Left lung (tissue), 10 donors: ENCODE data around the gene ERRFI1. TPM values are rescaled to one million over a fixed set of nuclear protein-coding genes. Genes with fewer than 3 reads are reported as not detected.
"Not testable (repeated sequence)": the region's sequence is repeated elsewhere in the genome, so short reads cannot be mapped to it uniquely, and the experiment has no call there.

Experiments
- ATAC-seq: fragments of 200-7000 bp; cut with Tn5 transposase; one replicate; pipeline ENCODE4 v1.9.1; 2020; ENCODE audit warnings: moderate library complexity
- DNase-seq, 4 donors: peaks; one replicate each; pipeline ENCODE4 v3.0.0-alpha.2; 2013 to 2020
- H3K27ac ChIP-seq, 2 donors: fragments of 200-600 bp; sonication (generic) in 1 of 2; one replicate each; pipeline versions ENCODE4 v1.5.0 to v1.8.0; 2020 to 2021
- H3K27me3 ChIP-seq, 2 donors: fragments of 200-600 bp; sonication (generic) in 1 of 2; one replicate each; pipeline versions ENCODE4 v1.5.0 to v1.8.0; 2020 to 2021
- H3K36me3 ChIP-seq, 2 donors: fragments of 200-600 bp; sonication (generic) in 1 of 2; one replicate each; pipeline versions ENCODE4 v1.5.0 to v1.8.0; 2020 to 2021
- H3K4me1 ChIP-seq, 2 donors: fragments of 200-600 bp; one replicate each; pipeline ENCODE4 v1.8.0; 2021
- H3K4me3 ChIP-seq, 2 donors: fragments of 200-600 bp; sonication (generic) in 1 of 2; one replicate each; pipeline versions ENCODE4 v1.5.0 to v1.8.0; 2020 to 2021; ENCODE audit warnings: mild to moderate bottlenecking in 1 of 2
- H3K9me3 ChIP-seq, 2 donors: fragments of 200-600 bp; sonication (generic) in 1 of 2; one replicate each; pipeline versions ENCODE4 v1.5.0 to v1.8.0; 2020 to 2021
- intact Hi-C, 2 donors: fragments of 100-400 bp; cut with DNase I; formaldehyde crosslinking; loops; one replicate each; pipeline versions ENCODE4 v1.11.2 to v1.14.2; 2022
- polyA plus RNA-seq, 6 donors: library from polyadenylated mRNA; unstranded; fragments of 120-200 nt; gene quantifications; one replicate each; pipeline ENCODE4 v1.2.1, GENCODE V29; 2013; ENCODE audit not compliant: insufficient read length in 6 of 6
- total RNA-seq, 2 donors: library from RNA; stranded (reverse); fragmentation: NEBNext Ultra II Directional; extraction: Animal tissue kit (Norgen Biotek cat#: 25700); gene quantifications; one replicate each; pipeline ENCODE4 v1.2.1, GENCODE V29; 2021
- TF ChIP-seq, protein P1 (sequence below), 2 donors: fragments of 200-600 bp; sonication (generic) in 1 of 2; IDR thresholded peaks; one replicate each; pipeline versions ENCODE4 v1.5.0 to v1.8.0; 2021; ENCODE audit warnings: antibody characterized with exemption in 2 of 2
- donor health status: DM: no; HTN: yes; CAD: no.
- donor health status: DM: no; HTN: no; CAD: no.

The ERRFI1 gene
- total and polyA plus RNA-seq, 8 donors: 60.8 to 88.8 (median 75.8) TPM

DNA sequence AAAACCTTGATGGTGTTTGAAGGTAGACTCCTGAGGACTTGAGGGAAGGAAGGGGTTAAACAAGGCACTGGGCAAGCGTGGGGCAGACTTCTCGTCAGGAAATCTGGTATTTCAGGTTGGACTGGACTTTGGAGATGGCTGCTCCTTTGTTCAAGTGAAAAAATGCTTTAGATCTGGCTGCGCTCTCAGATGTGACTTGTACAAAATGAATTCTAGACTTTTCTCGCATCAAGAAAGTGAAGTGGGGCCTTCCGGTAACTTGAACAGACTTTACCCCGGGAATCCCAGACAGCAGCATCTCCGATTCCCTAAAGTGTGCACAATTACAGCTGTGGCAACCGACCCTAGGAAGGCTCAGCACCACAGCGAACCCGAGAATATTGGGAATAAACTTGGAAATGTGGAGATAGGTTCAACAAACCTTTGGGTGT, 44.3 kb upstream of the ERRFI1 start:
- Histone ChIP-seq H3K27ac (peak overlapping the region; percentile 54 to 74), H3K27me3 (no peaks in the 10 kb centered on the region), H3K36me3 (no peaks in the 10 kb centered on the region), H3K4me1 (no peaks in the 10 kb centered on the region), H3K9me3 (no peaks in the 10 kb centered on the region), H3K4me3 (no peak overlapping the region)
- intact Hi-C loops: no loop called here
- TF ChIP-seq, protein P1, sequence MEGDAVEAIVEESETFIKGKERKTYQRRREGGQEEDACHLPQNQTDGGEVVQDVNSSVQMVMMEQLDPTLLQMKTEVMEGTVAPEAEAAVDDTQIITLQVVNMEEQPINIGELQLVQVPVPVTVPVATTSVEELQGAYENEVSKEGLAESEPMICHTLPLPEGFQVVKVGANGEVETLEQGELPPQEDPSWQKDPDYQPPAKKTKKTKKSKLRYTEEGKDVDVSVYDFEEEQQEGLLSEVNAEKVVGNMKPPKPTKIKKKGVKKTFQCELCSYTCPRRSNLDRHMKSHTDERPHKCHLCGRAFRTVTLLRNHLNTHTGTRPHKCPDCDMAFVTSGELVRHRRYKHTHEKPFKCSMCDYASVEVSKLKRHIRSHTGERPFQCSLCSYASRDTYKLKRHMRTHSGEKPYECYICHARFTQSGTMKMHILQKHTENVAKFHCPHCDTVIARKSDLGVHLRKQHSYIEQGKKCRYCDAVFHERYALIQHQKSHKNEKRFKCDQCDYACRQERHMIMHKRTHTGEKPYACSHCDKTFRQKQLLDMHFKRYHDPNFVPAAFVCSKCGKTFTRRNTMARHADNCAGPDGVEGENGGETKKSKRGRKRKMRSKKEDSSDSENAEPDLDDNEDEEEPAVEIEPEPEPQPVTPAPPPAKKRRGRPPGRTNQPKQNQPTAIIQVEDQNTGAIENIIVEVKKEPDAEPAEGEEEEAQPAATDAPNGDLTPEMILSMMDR (IDR thresholded peaks at IDR 0.05): no peak
- DNase-seq (peak in 2 of 4 donors; percentile 61 to 85), ATAC-seq (peak; percentile 90)

DNA sequence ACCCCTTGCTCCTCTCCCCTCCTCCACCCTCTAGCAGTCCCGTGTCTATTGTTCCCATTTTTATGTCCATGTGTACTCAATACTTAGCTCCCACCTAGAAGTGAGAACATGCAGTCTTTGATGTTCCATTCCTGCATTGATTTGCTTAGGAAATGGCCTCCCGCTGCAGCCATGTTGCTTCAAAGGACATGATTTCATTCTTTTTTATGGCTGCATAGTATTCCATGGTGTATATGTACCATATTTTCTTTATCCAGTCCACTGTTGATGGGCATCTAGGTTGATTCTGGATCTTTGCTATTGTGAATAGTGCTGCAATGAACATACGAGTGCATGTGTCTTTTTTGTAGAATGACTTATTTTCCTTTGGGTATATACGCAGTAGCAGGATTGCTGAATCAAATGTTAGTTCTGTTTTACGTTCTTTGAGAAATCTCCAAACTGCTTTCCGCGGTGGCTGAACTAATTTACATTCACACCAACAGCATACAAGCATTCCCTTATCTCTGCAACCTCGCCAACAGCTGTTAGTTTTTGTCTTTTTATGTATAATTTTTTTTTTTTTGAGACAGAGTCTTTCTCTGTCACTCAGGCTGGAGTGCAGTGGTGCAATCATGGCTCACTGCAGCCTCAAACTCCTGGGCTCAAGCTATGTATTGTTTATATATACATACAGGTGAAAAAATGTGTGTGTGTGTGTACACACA, 43.7 kb upstream of the ERRFI1 start:
- H3K27ac ChIP-seq: peak overlapping the region; percentile 54 to 74
- H3K27me3 ChIP-seq, H3K4me3 ChIP-seq, intact Hi-C loops, H3K9me3 ChIP-seq, H3K4me1 ChIP-seq, H3K36me3 ChIP-seq, DNase-seq: not testable (repeated sequence)
- ATAC-seq: peak; percentile 34

DNA sequence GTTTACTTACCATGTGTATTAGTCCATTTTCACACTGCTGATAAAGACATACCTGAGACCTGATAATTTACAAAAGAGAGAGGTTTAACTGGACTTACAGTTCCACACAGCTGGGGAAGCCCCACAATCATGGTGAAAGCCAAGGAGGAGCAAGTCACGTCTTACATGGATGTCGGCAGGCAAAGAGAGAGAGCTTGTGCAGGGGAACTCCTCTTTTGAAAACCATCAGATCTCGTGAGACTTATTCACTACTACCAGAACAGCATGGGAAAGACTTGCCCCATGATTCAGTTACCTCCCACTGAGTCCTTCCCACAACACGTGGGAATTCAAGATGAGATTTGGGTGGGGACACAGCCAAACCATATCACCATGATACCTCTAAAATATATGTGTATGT, 39.3 kb upstream of the ERRFI1 start:
- Histone ChIP-seq H3K27ac (no peak overlapping the region), H3K4me3 (no peak overlapping the region), H3K4me1 (no peaks in the 10 kb centered on the region), H3K27me3 (no peaks in the 10 kb centered on the region), H3K36me3 (no peaks in the 10 kb centered on the region), H3K9me3 (no peaks in the 10 kb centered on the region)
- DNase-seq: no peak
- intact Hi-C loops: no loop called here
- ATAC-seq: no peak
- TF ChIP-seq, protein P1 (IDR thresholded peaks at IDR 0.05): no peak

DNA sequence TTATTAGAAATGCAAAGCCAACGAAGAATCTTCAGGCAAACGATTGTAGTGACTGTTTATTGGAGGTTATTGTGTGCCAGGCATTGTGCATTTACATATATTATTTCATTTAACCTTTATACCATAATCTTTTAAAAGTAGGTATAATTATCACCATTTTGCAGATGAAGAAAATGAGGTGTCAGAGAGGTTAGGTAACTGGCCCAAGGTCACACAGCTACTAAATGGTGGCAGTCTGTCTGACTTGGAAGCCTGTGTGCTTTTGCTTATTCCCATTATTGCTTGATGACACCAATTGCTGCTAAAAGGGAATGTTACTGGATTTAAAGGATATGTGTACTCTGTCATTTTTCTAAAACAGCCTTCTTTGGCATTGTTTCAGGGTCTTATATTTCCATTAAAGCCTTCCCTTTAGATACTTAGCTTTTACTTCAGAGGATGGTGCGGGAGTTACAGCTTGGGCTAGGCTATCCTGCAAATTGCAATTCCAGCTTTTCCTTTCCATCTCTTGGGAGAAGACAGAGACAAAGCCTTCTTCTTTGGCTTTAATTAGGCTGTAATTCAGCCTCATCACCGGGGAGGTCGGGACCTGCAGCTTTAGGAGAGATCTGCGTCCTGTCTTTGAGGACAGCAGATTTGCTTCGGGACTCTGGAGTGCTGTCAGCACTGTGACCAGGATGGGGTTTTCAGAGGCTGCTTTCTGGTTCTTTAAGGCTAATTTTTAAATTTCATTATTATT, 37.4 kb upstream of the ERRFI1 start:
- ATAC-seq (no peak), DNase-seq (no peak)
- no peaks in the 10 kb centered on the region for H3K27me3 ChIP-seq
- TF ChIP-seq, protein P1 (IDR thresholded peaks at IDR 0.05): no peak
- no peaks in the 10 kb centered on the region for H3K9me3 ChIP-seq
- H3K4me3 ChIP-seq: no peak overlapping the region
- H3K4me1 ChIP-seq: peaks cover 0 to 3% of the 10 kb centered on the region in 2 donors
- intact Hi-C loops: no loop called here
- no peak overlapping the region for H3K27ac ChIP-seq
- H3K36me3 ChIP-seq: no peaks in the 10 kb centered on the region

DNA sequence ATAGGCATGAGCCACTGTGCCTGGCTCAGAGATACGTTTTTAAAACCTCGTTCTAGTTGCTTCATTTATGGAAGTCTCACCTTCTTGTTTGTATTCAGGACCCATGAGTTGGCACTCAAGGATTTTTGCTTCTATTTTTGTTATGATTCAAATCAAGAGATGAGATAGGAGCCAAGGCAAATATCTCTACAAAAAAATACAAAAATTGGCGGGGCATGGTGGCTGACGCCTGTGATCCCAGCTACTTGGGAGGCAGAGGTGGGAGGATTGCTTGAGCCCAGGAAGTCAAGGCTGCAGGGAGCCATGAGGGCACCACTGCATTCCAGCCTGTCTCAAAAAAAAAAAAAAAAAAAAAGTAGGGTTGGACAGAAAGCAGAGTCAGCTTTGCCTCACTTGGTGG, 36.8 kb upstream of the ERRFI1 start:
- intact Hi-C loops: no loop called here
- H3K27ac ChIP-seq: no peak overlapping the region

More for the DNA sequence above, 36.8 kb upstream of the ERRFI1 start:
- TF ChIP-seq, protein P1 (IDR thresholded peaks at IDR 0.05): no peak
- no peaks in the 10 kb centered on the region for H3K36me3 ChIP-seq
- ATAC-seq (no peak), DNase-seq (no peak)
- H3K4me1 ChIP-seq: peaks cover 0 to 3% of the 10 kb centered on the region in 2 donors
- H3K4me3 ChIP-seq: no peak overlapping the region
- no peaks in the 10 kb centered on the region for H3K27me3 ChIP-seq
- H3K9me3 ChIP-seq: no peaks in the 10 kb centered on the region
